Cardiac muscle cell (in vitro differentiated cells and primary cell): ENCODE data around the gene KCNT2. TPM values are rescaled to one million over a fixed set of nuclear protein-coding genes. Genes with fewer than 3 reads are reported as not detected.

Experiments used
- DNase-seq, 2 donors: peaks; one replicate each; pipeline versions ENCODE4 v3.0.0 to v3.0.0-alpha.2; 2010 to 2017; ENCODE audit warnings: low read depth in 1 of 2, low spot score in 1 of 2
- H3K27ac ChIP-seq: fragments of 200-600 bp; sonication (generic); 2 replicates; pipeline ENCODE4 v1.5.1; 2016
- H3K27me3 ChIP-seq: fragments of 200-600 bp; sonication (generic); 2 replicates; pipeline ENCODE4 v1.6.0; 2016; ENCODE audit warnings: control low read depth
- H3K36me3 ChIP-seq: fragments of 200-600 bp; sonication (generic); 2 replicates; pipeline ENCODE4 v1.5.1; 2016; ENCODE audit warnings: control low read depth
- H3K4me1 ChIP-seq: fragments of 200-600 bp; sonication (generic); 2 replicates; pipeline ENCODE4 v1.8.1; 2017; ENCODE audit warnings: low read depth, mild to moderate bottlenecking, mixed run types
- H3K4me3 ChIP-seq: fragments of 200-600 bp; sonication (generic); 2 replicates; pipeline ENCODE4 v1.5.1; 2016; ENCODE audit warnings: mild to moderate bottlenecking
- H3K9me3 ChIP-seq: fragments of 200-600 bp; sonication (generic); 2 replicates; pipeline ENCODE4 v1.5.1; 2017; ENCODE audit warnings: low read depth, mild to moderate bottlenecking, control low read depth
- CTCF ChIP-seq: IDR thresholded peaks from 2 replicates; pipeline ENCODE4 v1.5.1; 2012; ENCODE audit warnings: low read depth, mild to moderate bottlenecking, low read length
- polyA plus RNA-seq: library from polyadenylated mRNA; unstranded; fragments of >200 nt; fragmentation: Nextera tagmentation; extraction: Ambion mirVana; gene quantifications from 2 replicates; pipeline ENCODE4 v1.2.1, GENCODE V29; 2016
- total RNA-seq: library from RNA; depleted of rRNA; stranded (reverse); fragments of >200 nt; gene quantifications from 2 replicates; pipeline ENCODE4 v1.2.3, GENCODE V29; 2016

KCNT2 gene
- total and polyA plus RNA-seq, 2 experiments from 2014 or later: 2.0 to 5.0 TPM

DNA sequence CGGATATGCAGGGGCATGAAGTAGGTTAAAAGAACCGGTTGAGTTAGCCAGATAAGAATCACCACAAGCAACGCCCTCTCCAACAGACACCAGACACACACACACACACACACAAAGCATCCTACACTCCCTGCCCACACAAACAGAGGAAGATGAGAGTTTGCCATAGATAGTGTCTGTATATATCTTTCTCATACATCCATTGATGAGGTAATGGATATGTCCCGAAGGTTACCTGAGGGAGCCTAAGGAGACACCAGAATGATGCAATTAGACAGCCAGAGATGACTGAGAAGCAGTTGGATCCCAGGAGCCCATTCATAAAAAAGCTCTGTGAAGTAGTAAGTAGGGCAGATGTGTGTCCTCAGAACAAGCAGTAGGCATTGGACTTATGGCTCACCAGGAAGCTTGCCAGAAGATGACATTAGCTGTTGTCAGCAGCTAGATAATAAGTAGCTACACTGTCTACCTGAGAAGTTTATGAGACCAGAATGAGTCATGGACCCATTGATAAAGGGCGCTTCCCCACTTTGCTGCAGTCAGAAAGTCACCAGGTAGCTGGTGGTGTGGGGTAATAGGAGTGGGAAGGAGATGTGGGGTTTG lies 247.0 kb downstream of the KCNT2 start:
- peak in 1 of 2 donors; percentile 11 for DNase-seq
- H3K36me3 ChIP-seq: no peaks in the 10 kb centered on the region
- H3K27ac ChIP-seq: no peak overlapping the region
- H3K4me1 ChIP-seq: no peaks in the 10 kb centered on the region
- no peaks in the 10 kb centered on the region for H3K9me3 ChIP-seq
- no peak overlapping the region for H3K4me3 ChIP-seq
- no peaks in the 10 kb centered on the region for H3K27me3 ChIP-seq
- TF ChIP-seq CTCF: no peak

DNA sequence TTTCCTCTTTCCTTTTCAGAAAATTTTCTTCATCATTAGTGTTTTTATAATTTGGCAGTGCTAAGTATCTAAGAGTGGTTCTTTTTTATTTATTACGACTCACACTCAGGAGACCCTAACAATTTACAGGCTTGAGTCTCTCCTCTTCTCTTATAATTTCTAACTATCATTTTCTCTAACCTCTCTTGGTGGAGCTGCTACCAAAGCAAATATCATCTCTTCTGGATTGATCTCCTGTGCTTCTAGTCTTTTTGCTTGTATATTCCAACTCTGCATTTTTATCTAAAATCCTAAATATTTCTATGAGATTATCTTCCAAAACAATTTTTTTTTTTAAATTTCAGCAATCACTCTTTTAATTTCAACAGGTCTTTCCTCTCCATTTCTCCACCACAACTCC lies 250.3 kb downstream of the KCNT2 start:
- TF ChIP-seq CTCF: no peak

DNA sequence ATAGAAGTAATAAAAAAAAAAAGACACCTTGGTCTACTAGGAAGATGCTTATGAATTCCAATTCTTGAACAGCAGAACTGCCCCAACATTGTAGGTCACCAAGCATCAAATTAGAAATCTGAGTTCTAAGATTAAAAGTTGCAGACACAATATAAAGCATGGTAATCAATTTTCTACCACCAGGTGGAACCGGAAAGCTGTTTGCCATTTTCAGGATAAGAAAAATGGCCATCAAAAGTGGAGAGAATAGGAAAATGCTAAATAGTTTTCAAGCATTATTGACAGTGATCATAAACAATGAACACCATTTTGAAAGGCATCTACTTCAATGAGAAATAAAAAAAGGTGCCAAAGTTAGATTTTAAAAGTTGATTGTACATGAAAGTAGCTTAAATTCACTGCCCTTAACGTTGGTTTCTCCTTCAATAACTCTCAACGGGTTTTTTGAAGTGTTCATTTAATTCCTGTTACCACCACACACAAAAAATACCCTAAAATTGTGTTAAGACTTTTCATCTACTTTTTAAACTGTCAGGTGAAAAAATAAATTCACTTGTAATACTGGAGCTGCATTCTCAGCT lies 252.9 kb downstream of the KCNT2 start:
- peak; percentile 15 to 63 for DNase-seq
- no peaks in the 10 kb centered on the region for H3K36me3 ChIP-seq
- TF ChIP-seq CTCF: peak; percentile 53
- H3K4me3 ChIP-seq: no peak overlapping the region
- H3K4me1 ChIP-seq: no peaks in the 10 kb centered on the region
- H3K27ac ChIP-seq: no peak overlapping the region
- no peaks in the 10 kb centered on the region for H3K9me3 ChIP-seq
- H3K27me3 ChIP-seq: no peaks in the 10 kb centered on the region

More for the DNA sequence above, 250.3 kb downstream of the KCNT2 start:
- Histone ChIP-seq H3K36me3 (no peaks in the 10 kb centered on the region), H3K9me3 (no peaks in the 10 kb centered on the region), H3K27me3 (no peaks in the 10 kb centered on the region), H3K4me3 (no peak overlapping the region), H3K4me1 (no peaks in the 10 kb centered on the region), H3K27ac (no peak overlapping the region)
- DNase-seq: no peak

- H3K36me3 ChIP-seq: no peaks in the 10 kb centered on the region
- H3K9me3 ChIP-seq: no peaks in the 10 kb centered on the region
- H3K27me3 ChIP-seq: no peaks in the 10 kb centered on the region
- TF ChIP-seq CTCF: no peak
- H3K27ac ChIP-seq: no peak overlapping the region
- no peak for DNase-seq
- no peak overlapping the region for H3K4me3 ChIP-seq
- no peaks in the 10 kb centered on the region for H3K4me1 ChIP-seq
Observed at GRCh38 chr1:196344453-196344852, 263.8 kb downstream of the KCNT2 start.

- no peak overlapping the region for H3K4me3 ChIP-seq
- no peaks in the 10 kb centered on the region for H3K36me3 ChIP-seq
- no peak overlapping the region for H3K27ac ChIP-seq
- no peak for DNase-seq
- no peaks in the 10 kb centered on the region for H3K9me3 ChIP-seq
- H3K27me3 ChIP-seq: no peaks in the 10 kb centered on the region
- no peaks in the 10 kb centered on the region for H3K4me1 ChIP-seq
- TF ChIP-seq CTCF: no peak
Observed at GRCh38 chr1:196324345-196324744, 283.9 kb downstream of the KCNT2 start.
